OCI-LY3 (cell line): ENCODE results near the gene C1QTNF6.

Source experiments
- H2AFZ ChIP-seq: fragments of 200-600, 300-600 bp; shearing (Covaris generic); 2 replicates; pipeline ENCODE4 v1.6.0; 2014; ENCODE audit warnings: antibody characterized with exemption, low read depth, low read length
- H3K27ac ChIP-seq: fragments of 200-600, 300-600 bp; sonication (generic); 2 replicates; pipeline ENCODE4 v1.5.1; 2014; ENCODE audit warnings: mild to moderate bottlenecking, low read length, moderate library complexity, mixed read lengths
- H3K27me3 ChIP-seq: fragments of 200-600, 300-600 bp; sonication (generic); 2 replicates; pipeline ENCODE4 v1.6.1; 2014; ENCODE audit warnings: low read depth, low read length, mixed read lengths
- H3K36me3 ChIP-seq: fragments of 200-600, 300-600 bp; sonication (generic); replicated peaks from 2 replicates; pipeline ENCODE3; 2014; ENCODE audit warnings: low read depth, low read length, mixed read lengths
- H3K4me1 ChIP-seq: fragments of 300-600, 200-600 bp; sonication (generic); 2 replicates; pipeline ENCODE4 v1.6.1; 2014; ENCODE audit warnings: low read length, mixed read lengths
- H3K4me2 ChIP-seq: fragments of 200-600, 300-600 bp; sonication (generic); 2 replicates; pipeline ENCODE4 v1.6.1; 2014; ENCODE audit warnings: low read length, mixed read lengths
- H3K4me3 ChIP-seq: fragments of 300-600, 200-600 bp; sonication (generic); 2 replicates; pipeline ENCODE4 v1.5.1; 2014; ENCODE audit warnings: antibody characterized with exemption, mild to moderate bottlenecking, low read length, moderate library complexity
- H3K79me2 ChIP-seq: fragments of 300-600, 200-600 bp; shearing (Covaris generic); 2 replicates; pipeline ENCODE4 v1.6.1; 2014; ENCODE audit warnings: mild to moderate bottlenecking, low read length, mixed read lengths
- H3K9ac ChIP-seq: fragments of 300-600, 200-600 bp; shearing (Covaris generic); 2 replicates; pipeline ENCODE4 v1.6.0; 2014; ENCODE audit warnings: mild to moderate bottlenecking, low read length, moderate library complexity
- H3K9me3 ChIP-seq: fragments of 200-600, 300-600 bp; shearing (Covaris generic); 2 replicates; pipeline ENCODE4 v1.6.1; 2014; ENCODE audit warnings: low read length, mixed read lengths; ENCODE audit not compliant: insufficient read depth
- H4K20me1 ChIP-seq: fragments of 200-600, 300-600 bp; sonication (generic); 2 replicates; pipeline ENCODE4 v1.6.1; 2016; ENCODE audit warnings: low read length, mixed read lengths; ENCODE audit not compliant: insufficient read depth
- CTCF ChIP-seq: fragments of 200-600, 300-600 bp; sonication (generic); IDR thresholded peaks from 2 replicates; pipeline ENCODE4 v1.5.1; 2014; ENCODE audit warnings: antibody characterized with exemption, low read length, low read depth
- EZH2phosphoT487 ChIP-seq: fragments of 200-600 bp; shearing (Covaris generic); IDR thresholded peaks from 2 replicates; pipeline ENCODE4 v1.6.1; 2018; ENCODE audit warnings: antibody characterized with exemption, mixed run types, low read depth

The C1QTNF6 gene

GRCh38 chr22:37169947-37170688 lies 17.9 kb downstream of the C1QTNF6 start:
- Histone ChIP-seq H3K79me2 (no peaks in the 10 kb centered on the region), H3K4me3 (no peak overlapping the region), H3K4me2 (no peak overlapping the region), H3K27ac (no peak overlapping the region), H3K36me3 (no peaks in the 10 kb centered on the region), H3K27me3 (peaks cover 6% of the 10 kb centered on the region), H3K4me1 (peaks cover 28% of the 10 kb centered on the region), H2AFZ (no peak overlapping the region), H3K9me3 (no peaks in the 10 kb centered on the region), H3K9ac (no peak overlapping the region), H4K20me1 (no peaks in the 10 kb centered on the region)
- no peak for TF ChIP-seq EZH2phosphoT487
- TF ChIP-seq CTCF: peak; percentile 46

GRCh38 chr22:37169406-37169805 lies 18.6 kb downstream of the C1QTNF6 start:
- H3K27ac ChIP-seq: no peak overlapping the region
- H2AFZ ChIP-seq: no peak overlapping the region
- no peak overlapping the region for H3K9ac ChIP-seq
- H3K4me3 ChIP-seq: no peak overlapping the region
- H3K4me2 ChIP-seq: no peak overlapping the region
- H3K4me1 ChIP-seq: peaks cover 35% of the 10 kb centered on the region
- no peaks in the 10 kb centered on the region for H3K36me3 ChIP-seq
- TF ChIP-seq CTCF (no peak), EZH2phosphoT487 (no peak)
- no peaks in the 10 kb centered on the region for H4K20me1 ChIP-seq
- no peaks in the 10 kb centered on the region for H3K9me3 ChIP-seq
- no peaks in the 10 kb centered on the region for H3K79me2 ChIP-seq
- peaks cover 4% of the 10 kb centered on the region for H3K27me3 ChIP-seq

GRCh38 chr22:37167981-37168647 lies 19.9 kb downstream of the C1QTNF6 start:
- TF ChIP-seq CTCF: no peak
- no peak for TF ChIP-seq EZH2phosphoT487
- Histone ChIP-seq H3K4me1 (peaks cover 48% of the 10 kb centered on the region), H3K79me2 (no peaks in the 10 kb centered on the region), H2AFZ (no peak overlapping the region), H3K36me3 (no peaks in the 10 kb centered on the region), H3K9me3 (no peaks in the 10 kb centered on the region), H4K20me1 (no peaks in the 10 kb centered on the region), H3K4me3 (no peak overlapping the region), H3K9ac (no peak overlapping the region), H3K27me3 (no peaks in the 10 kb centered on the region; the same call in 1 of the 2 replicates), H3K27ac (no peak overlapping the region), H3K4me2 (peak overlapping the region; percentile 8; the same call in 1 of the 2 replicates)
